Left kidney (tissue), 2 donors: Measurements from ENCODE around the gene ITGB5. TPM values are rescaled to one million over a fixed set of nuclear protein-coding genes. Genes with fewer than 3 reads are reported as not detected.
A peak's percentile ranks its signal among the peaks of the same experiment; 100 is the strongest.
"Not testable (repeated sequence)": the region's sequence is repeated elsewhere in the genome, so short reads cannot be mapped to it uniquely, and the experiment has no call there.

Experiments
- DNase-seq: peaks from one replicate; pipeline ENCODE4 v3.0.0-alpha.2; 2013
- polyA plus RNA-seq: library from polyadenylated mRNA; unstranded; fragments of 120-200 nt; gene quantifications from one replicate; pipeline ENCODE4 v1.2.1, GENCODE V29; 2013; ENCODE audit not compliant: insufficient read length

ITGB5 gene
- polyA plus RNA-seq, 1 donor = 85.0 TPM

- no peak for DNase-seq
Measured at GRCh38 chr3:124752051-124752450, 135.1 kb downstream of the ITGB5 start.

- DNase-seq = no peak
Measured at GRCh38 chr3:124751501-124751900, 135.7 kb downstream of the ITGB5 start.

DNA sequence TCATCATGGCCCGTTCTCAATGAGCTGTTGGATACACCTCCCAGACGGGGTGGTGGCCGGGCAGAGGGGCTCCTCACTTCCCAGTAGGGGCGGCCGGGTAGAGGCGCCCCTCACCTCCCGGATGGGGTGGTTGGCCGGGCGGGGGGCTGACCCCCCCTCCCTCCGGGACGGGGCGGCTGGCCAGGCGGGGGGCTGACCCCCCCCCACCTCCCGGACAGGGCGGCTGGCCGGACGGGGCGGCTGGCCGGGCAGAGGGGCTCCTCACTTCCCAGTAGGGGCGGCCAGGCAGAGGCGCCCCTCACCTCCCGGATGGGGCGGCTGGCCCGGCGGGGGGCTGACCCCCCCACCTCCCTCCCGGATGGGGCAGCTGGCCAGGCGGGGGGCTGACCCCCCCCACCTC, 137.3 kb downstream of the ITGB5 start:
- DNase-seq = not testable (repeated sequence)

GRCh38 chr3:124748560-124749198, 138.5 kb downstream of the ITGB5 start:
- no peak for DNase-seq

DNA sequence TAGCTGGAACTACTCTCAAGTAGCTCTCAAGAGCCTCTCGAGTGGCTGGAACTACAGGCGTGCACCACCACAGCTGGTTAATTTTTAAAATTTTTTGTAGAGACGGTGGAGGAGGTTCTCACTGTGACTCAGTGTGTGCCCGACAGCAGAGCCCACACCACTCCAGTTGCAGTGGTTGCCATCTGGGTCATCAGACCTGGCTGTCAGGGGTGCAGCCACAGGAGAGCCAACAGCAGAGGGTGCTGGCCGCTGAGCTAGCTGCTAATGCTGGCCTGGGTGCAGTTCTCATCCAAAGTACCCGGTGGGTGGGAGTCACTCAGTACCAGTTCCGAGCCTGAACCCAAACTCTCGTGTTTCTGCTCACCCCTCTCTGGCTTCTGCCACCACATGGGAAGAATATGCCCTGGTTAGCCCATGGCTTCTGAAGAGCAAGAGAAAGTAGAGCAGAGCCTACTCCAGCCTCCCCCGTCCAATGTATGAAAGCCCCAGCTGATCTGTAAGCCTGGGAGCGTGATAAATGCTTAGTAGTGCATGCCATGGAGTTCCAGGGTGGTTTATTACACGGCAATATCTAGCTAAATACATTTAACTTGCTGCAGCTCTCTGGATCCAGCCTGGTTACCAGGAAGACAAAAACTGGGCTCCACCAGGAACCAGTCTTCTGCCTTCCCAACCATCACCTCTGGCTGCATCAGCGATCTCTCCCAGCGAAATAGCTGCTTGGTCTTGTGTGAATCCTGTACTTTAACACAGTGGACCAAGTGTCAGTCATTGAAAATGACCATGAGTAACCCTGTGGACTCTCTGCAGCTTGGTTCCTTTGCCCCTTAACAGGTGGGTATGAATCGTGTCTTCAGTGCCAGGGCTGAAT, 139.8 kb downstream of the ITGB5 start:
- no peak for DNase-seq

DNA sequence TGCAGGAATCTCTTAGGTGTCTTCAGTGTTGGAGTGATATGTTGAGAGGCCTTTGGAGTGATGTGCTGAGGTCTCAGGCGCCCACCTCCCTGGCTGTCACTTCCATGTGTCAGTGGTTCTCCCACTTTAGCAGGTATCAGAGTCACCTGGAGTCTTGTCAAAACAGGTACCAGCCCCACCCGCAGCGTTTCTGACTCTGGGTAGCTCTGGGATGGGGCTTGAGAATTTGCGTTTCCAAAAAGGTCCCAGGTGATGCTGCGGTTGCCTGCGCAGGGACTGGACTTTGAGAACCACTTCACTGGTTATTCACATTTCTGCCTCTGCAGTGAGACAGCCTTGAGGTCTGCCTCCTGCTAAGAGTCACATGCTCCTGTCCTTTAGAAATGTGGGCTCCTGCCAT, 141.4 kb downstream of the ITGB5 start:
- no peak for DNase-seq

GRCh38 chr3:124741027-124741426, 146.1 kb downstream of the ITGB5 start:
- no peak for DNase-seq

GRCh38 chr3:124731760-124732159, 155.4 kb downstream of the ITGB5 start:
- DNase-seq = no peak

GRCh38 chr3:124730941-124731297, 156.2 kb downstream of the ITGB5 start:
- no peak for DNase-seq

DNA sequence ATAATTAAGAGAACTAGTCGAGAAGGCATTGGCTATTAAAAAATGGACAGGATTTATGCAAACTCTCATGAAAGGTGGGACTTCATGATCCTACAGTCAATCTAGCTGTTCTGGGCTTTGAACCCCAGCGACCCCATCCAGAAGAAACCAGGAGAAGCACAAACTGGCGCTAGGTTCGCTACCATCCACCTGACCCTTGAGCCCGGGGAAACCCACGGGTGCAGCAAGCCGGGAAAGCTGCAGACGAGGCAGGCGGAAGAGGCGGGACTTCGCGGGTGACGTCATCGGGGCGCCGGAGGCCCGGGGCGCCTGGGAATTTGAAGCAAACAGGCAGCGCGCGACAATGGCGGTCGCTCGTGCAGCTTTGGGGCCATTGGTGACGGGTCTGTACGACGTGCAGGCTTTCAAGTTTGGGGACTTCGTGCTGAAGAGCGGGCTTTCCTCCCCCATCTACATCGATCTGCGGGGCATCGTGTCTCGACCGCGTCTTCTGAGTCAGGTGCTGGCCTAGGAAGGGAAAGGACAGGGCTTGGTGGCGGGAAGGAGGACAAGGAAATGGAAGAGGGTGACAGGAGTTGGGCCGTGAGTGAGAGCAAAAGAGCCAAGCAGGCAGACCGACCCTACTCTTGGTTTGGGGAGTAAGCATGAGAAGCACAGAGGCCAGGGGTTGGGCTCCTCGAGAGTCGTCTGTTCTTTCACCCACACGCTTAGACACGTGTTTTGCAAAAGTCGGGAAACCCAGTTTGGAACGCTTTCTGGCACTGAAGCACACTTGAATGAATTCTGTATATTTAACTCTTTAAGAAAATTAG, 156.8 kb downstream of the ITGB5 start, which contains the start of gene UMPS:
TSS of gene UMPS (plus strand) at position 324 of the 812 bp plus-strand sequence. CDS start at position 344, 20 bp downstream.
- peak; percentile 92 for DNase-seq

DNA sequence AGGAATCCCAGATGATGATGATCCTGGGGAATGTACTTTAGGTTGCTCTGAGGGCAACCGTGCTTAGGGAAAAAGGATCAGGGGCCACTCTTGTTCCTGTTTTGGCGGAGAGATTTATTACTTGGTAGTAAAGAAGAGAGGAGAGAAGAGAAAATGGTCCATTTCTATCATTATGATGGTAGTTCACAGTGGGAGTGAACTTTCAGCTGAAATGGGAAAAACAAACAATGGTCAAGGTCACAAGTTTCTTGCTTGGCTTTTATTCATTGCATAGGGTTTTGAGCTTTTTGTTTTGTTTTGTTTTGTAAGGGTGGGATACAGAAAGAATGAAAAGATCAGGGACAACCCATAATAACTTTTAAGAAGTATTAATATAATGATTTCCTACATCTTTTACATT, 164.6 kb downstream of the ITGB5 start:
- no peak for DNase-seq

DNA sequence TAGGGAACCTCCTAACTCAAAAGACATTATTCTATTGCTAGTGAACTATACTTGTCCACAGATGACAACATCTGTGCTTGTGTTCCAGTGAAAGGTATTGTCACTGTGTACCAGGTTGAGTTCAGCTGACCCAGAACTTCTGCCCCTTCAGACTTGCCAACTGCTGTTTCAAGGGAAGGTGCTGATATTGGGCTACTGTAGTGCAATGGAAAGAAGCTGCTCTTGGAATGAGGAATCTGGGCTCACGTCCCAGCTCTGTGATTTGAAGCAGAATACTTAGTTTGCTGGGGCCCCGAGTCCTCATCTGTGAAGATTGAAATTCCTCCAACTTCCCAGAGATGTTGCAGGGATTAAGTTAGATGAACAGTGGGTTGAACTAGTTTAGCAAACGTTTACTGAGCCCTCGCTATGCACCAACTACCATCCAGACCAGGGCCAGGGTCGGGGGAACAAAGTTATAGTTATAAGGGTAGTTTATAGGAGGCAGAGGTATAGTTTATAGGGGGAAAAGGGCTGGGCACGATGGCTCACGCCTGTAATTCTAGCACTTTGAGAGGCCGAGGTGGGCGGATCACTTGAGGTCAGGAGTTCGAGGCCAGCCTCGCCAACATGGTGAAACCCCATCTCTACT, 172.8 kb downstream of the ITGB5 start:
- DNase-seq = no peak

Other genes starting within 250 kb of the ITGB5 start
- gene UMPS, start 156.9 kb downstream of the ITGB5 start, polyA plus RNA-seq = 46.5 TPM
- not detected for gene MUC13, start 47.4 kb upstream of the ITGB5 start, polyA plus RNA-seq
- gene HEG1, start 168.6 kb upstream of the ITGB5 start, polyA plus RNA-seq = 27.7 TPM